Right lung (tissue), 10 donors: ENCODE results near the gene NSMCE1. TPM values are rescaled to one million over a fixed set of nuclear protein-coding genes. Genes with fewer than 3 reads are reported as not detected.

Experiments used
- DNase-seq, 2 donors: peaks; one replicate each; pipeline ENCODE4 v3.0.0-alpha.2; 2013
- long read RNA-seq, 8 donors: transcript quantifications; one replicate each; lab custom pipeline, GENCODE V29; 2026
- polyA plus RNA-seq, 5 donors: library from polyadenylated mRNA; unstranded; fragments of 120-200 nt; gene quantifications; one replicate each; pipeline versions ENCODE4 v1.2.1 to v1.2.3, GENCODE V29; 2013; ENCODE audit warnings: inconsistent platforms in 1 of 5, low replicate concordance in 1 of 5; ENCODE audit not compliant: insufficient read length in 5 of 5, insufficient read depth in 1 of 5

NSMCE1 gene, protein sequence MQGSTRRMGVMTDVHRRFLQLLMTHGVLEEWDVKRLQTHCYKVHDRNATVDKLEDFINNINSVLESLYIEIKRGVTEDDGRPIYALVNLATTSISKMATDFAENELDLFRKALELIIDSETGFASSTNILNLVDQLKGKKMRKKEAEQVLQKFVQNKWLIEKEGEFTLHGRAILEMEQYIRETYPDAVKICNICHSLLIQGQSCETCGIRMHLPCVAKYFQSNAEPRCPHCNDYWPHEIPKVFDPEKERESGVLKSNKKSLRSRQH
- polyA plus RNA-seq, result 10 to 100 TPM; 64.5 to 69.8 (median 67.3) TPM
- long read RNA-seq, donor 1, transcript NSMCE1-201 (8 exons, 1,067 nt), result major isoform, 36 of 44 reads
- long read RNA-seq, donor 1, partial matches to known transcripts, result 6 of 44 reads
- long read RNA-seq, donor 1, other reads (novel, unspliced or antisense), result 0 of 44 reads
- long read RNA-seq, donor 2, transcript NSMCE1-201 (8 exons, 1,067 nt), result major isoform, 18 of 18 reads
- long read RNA-seq, donor 2, partial matches to known transcripts, result 0 of 18 reads
- long read RNA-seq, donor 2, other reads (novel, unspliced or antisense), result 0 of 18 reads
- long read RNA-seq, donor 3, transcript NSMCE1-201 (8 exons, 1,067 nt), result major isoform, 29 of 34 reads
- long read RNA-seq, donor 3, partial matches to known transcripts, result 5 of 34 reads
- long read RNA-seq, donor 3, other reads (novel, unspliced or antisense), result 0 of 34 reads
- long read RNA-seq, donor 4, transcript NSMCE1-201 (8 exons, 1,067 nt), result major isoform, 14 of 14 reads
- long read RNA-seq, donor 4, partial matches to known transcripts, result 0 of 14 reads
- long read RNA-seq, donor 4, other reads (novel, unspliced or antisense), result 0 of 14 reads
- long read RNA-seq, donor 5, transcript NSMCE1-201 (8 exons, 1,067 nt), result major isoform, 38 of 39 reads
- long read RNA-seq, donor 5, partial matches to known transcripts, result 0 of 39 reads
- long read RNA-seq, donor 5, other reads (novel, unspliced or antisense), result 0 of 39 reads
- long read RNA-seq, donor 6, transcript NSMCE1-201 (8 exons, 1,067 nt), result major isoform, 31 of 33 reads
- long read RNA-seq, donor 6, partial matches to known transcripts, result 0 of 33 reads
- long read RNA-seq, donor 6, other reads (novel, unspliced or antisense), result 0 of 33 reads
- long read RNA-seq, donor 7, transcript NSMCE1-201 (8 exons, 1,067 nt), result major isoform, 18 of 25 reads
- long read RNA-seq, donor 7, partial matches to known transcripts, result 7 of 25 reads
- long read RNA-seq, donor 7, other reads (novel, unspliced or antisense), result 0 of 25 reads
- long read RNA-seq, donor 8, transcript NSMCE1-201 (8 exons, 1,067 nt), result major isoform, 9 of 9 reads
- long read RNA-seq, donor 8, partial matches to known transcripts, result 0 of 9 reads
- long read RNA-seq, donor 8, other reads (novel, unspliced or antisense), result 0 of 9 reads

- peak; percentile 93 to 96 for DNase-seq
These were observed at the start of gene NSMCE1 for GRCh38 chr16:27268376-27269299. NSMCE1 (minus strand) TSS chr16:27268772; CDS start chr16:27257570, 11,202 bp downstream.

DNA sequence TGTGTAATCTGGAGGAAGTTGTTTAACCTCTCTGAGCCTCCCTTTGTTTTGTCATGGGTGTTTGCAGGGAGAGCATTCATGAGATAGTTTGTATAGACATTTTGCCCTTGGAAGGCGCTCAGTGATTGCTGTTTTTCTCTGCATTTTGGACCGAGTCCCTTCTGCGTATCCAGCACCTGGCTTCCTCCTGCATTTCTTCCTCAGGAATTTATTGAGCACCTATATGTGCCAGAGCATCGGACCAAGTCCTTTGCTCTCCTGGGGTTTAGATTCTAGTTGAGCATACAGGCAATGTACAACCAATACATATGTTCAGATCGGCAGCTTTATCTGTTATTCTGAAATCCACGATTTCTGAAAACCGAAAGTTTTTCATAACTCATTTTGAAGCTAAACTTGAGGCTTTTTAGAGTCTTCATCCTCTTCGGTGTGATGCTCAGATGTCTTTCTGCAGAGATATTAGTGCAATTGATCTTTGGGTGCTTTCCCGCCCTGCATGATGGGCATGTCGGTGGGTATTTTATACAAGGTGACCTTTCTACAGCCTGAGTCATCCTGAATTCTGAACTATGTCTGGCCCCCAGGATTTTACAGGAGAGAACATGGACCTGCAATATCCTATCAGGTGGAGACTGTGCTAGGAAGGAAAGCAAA lies 49.3 kb upstream of the NSMCE1 start:
- DNase-seq, result no peak

- no peak for DNase-seq
These were observed 48.7 kb upstream of the NSMCE1 start for GRCh38 chr16:27317320-27317719.

DNA sequence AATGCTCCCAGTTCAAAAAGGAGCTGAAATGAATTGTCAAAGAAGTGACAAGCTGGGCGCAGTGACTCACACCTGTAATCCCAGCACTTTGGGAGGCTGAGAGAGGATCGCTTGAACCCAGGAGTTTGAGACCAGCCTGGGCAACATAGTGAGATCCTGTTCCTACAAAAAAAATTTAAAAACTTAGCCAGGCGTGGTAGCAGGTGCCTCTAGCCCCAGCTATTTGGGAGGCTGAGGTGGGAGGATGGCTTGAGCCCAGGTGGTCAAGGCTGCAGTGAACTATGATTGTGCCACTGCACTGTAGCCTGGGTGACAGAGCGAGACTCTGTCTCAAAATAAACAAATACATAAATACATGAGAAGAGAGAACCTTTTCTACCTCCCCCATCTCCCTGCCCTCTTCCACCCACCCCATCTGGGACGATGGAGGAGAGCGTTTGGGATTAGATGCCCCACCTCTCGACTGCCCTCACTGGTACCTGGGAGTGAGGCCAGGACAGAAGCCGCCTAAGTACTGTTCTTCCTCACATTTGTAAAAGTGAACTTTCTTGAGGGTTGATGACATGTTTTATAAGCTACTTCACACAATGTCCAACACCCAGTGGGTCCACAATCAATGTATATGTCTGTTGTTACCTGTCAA lies 47.6 kb upstream of the NSMCE1 start:
- DNase-seq, result no peak

- DNase-seq, result no peak
These were observed 46.9 kb upstream of the NSMCE1 start for GRCh38 chr16:27315333-27316037.

GRCh38 chr16:27314986-27315332 lies 46.4 kb upstream of the NSMCE1 start:
- DNase-seq, result no peak

- peak; percentile 67 for DNase-seq
These were observed 45.7 kb upstream of the NSMCE1 start for GRCh38 chr16:27314161-27314723.

- DNase-seq, result peak; percentile 52 to 57
These were observed 45.0 kb upstream of the NSMCE1 start, which contains the start of gene IL4R for GRCh38 chr16:27313422-27314160. IL4R (plus strand) TSS chr16:27313974; CDS start chr16:27340204, 26,230 bp downstream.

- DNase-seq, result no peak
These were observed 44.2 kb upstream of the NSMCE1 start for GRCh38 chr16:27312580-27313421.

DNA sequence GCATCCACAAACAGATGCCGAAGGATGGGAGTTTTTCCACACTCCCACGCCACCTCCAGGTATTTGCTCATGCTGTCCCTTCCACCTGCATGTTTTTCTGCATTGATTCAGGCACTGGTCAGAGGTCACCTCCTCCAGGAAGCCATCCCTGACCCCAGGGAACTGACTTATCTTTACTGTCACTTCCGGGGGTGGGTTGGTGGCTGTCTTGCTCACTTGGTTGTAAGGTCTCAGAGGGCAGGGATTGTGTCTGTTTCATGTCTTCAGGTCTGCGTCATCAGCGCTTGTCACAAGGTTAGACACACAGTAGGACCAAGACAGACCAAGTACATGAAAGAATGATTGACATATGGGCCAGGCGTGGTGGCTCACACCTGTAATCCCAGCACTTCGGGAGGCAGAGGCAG lies 43.3 kb upstream of the NSMCE1 start:
- no peak for DNase-seq

GRCh38 chr16:27311448-27311830 lies 42.9 kb upstream of the NSMCE1 start:
- no peak for DNase-seq

DNA sequence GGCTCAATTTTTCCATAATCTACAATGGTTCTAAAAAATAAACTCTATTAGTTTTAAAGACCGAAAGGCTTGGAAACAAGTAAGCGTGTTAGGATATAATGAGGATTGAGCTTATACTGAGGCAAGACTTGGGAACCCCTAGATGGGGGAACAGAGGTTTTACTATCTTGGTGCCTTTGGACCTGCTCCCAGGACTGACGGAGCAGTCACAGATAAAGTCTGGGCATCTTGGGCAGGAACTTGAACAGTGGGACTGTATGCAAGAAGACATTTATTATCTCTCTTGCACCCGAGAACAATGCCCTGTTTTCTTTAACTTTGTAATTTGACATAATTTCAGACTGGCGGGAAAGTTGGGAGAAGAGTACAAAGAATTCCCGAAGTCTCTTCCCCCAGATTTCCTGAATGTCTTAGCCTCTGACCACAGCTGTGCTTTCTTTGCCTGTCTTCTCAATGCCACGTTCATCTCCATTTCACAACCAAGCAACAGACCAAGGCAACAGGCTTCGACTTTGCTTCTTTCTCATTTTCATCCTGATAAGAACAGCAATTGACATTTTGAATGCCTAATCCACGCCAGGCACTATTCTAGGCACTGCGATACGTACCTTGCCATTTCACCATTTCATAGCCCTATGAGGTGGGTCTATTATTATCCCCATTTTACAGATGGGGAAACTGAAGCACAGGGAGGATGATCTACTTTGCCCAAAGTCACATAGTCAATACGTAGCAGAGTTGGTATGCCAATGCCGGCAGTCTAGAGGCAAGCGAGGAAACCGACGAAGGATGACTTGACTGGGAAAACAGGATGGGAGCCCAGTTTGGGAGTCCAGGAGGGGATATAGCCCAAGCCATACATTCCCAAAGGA lies 42.2 kb upstream of the NSMCE1 start:
- DNase-seq, result no peak

DNA sequence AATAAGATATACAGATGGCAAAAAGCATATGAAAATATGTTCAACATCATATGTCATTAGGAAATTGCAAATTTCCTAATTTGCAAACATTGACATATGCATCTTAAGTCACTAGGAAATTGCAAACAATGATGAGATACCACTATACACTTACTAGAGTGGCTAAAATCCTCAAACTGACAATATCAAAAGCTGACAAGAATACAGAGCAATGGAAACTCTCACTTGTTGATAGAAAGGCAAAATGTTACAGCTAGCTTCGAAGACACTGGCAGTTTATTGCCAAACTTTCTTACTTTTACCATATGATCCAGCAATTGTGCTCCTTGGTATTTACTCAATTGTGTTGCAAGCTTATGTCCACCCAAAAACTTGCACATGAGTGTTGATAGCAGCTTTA lies 40.2 kb upstream of the NSMCE1 start:
- DNase-seq, result no peak

DNA sequence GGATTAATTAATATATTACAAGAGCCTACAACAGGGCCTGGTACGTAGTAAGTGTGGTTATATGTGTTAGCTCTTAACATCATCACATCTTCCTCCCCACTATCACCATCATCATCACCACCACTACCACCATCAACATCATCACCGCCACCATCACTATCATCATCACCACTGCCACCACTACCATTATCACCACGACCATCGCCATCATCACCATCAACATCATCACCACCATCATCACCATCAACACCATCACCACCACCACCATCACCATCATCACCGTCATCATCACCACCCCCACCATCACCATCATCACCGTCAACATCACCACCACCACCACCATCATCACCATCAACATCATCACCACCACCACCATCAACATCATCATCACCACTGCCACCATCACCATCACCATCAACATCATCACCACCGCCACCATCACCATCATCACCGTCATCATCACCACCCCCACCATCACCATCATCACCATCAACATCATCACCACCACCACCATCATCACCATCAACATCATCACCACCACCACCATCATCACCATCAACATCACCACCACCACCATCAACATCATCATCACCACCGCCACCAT lies 37.4 kb upstream of the NSMCE1 start:
- no peak for DNase-seq
